Ovary (tissue), 3 donors: ENCODE results near the gene DPP7.

ENCODE experiments used
- EP300 ChIP-seq: sonication (generic); formaldehyde crosslinking; IDR thresholded peaks from one replicate; pipeline ENCODE4 v1.6.1; 2017; ENCODE audit warnings: antibody characterized with exemption
- POLR2A ChIP-seq: fragments of 450-650 bp; IDR thresholded peaks from one replicate; pipeline ENCODE4 v1.6.1; 2017; ENCODE audit warnings: antibody characterized with exemption, mild to moderate bottlenecking, moderate library complexity
- TF ChIP-seq, protein P1 (sequence below), 3 donors: fragments of 450-650 bp in 2 of 3; fragments of 200-600 bp in 1 of 3; IDR thresholded peaks; one replicate each; pipeline versions ENCODE4 v1.5.1 to v1.8.0; 2016 to 2022; ENCODE audit warnings: antibody characterized with exemption in 3 of 3, mild to moderate bottlenecking in 1 of 3
- donor health status: DM: no; HTN: no; CAD: no.

DNA sequence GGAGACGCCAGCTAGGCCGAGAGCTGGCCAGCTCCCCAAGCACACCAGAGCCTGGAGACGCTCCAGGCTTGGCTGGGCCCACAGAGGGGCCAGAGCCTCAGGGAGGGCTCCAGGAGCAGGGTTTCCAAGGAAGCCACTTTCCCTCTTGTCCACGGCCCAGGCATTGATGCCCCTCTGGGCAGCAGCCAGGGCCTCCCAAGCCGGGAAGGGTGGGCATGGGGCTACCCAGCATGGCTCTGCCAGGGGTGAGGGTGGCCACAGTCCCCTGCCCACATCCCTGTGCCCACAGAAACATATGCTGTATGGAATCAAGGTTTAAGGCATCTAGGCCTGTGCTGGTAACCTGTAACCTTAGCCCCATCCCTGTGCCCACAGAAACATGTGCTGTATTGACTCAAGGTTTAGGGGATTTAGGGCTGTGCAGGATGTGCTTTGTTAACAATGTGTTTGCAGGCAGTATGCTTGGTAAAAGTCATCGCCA, 1.5 kb upstream of the DPP7 start:
- TF ChIP-seq, protein P1, sequence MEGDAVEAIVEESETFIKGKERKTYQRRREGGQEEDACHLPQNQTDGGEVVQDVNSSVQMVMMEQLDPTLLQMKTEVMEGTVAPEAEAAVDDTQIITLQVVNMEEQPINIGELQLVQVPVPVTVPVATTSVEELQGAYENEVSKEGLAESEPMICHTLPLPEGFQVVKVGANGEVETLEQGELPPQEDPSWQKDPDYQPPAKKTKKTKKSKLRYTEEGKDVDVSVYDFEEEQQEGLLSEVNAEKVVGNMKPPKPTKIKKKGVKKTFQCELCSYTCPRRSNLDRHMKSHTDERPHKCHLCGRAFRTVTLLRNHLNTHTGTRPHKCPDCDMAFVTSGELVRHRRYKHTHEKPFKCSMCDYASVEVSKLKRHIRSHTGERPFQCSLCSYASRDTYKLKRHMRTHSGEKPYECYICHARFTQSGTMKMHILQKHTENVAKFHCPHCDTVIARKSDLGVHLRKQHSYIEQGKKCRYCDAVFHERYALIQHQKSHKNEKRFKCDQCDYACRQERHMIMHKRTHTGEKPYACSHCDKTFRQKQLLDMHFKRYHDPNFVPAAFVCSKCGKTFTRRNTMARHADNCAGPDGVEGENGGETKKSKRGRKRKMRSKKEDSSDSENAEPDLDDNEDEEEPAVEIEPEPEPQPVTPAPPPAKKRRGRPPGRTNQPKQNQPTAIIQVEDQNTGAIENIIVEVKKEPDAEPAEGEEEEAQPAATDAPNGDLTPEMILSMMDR (IDR thresholded peaks at IDR 0.05): no peak
- TF ChIP-seq POLR2A (no peak), EP300 (no peak)
